Naive thymus-derived CD4-positive, alpha-beta T cell (primary cell): ENCODE results near the gene TBC1D3B. TPM values are rescaled to one million over a fixed set of nuclear protein-coding genes. Genes with fewer than 3 reads are reported as not detected.

Experiments
- ATAC-seq: fragments of 150-1000 bp; cut with Tn5 transposase; 2 replicates; pipeline ENCODE4 v1.10.0; 2021; ENCODE audit warnings: mild to moderate bottlenecking, moderate library complexity
- CTCF ChIA-PET: fragments of 350-600 bp; sonication (Branson Sonifier 250); formaldehyde crosslinking; loops from one replicate; lab custom pipeline; 2021; ENCODE audit warnings: antibody characterized with exemption; lab: Charles Lee
- POLR2A ChIA-PET: fragments of 350-600 bp; sonication (Branson Sonifier 250); formaldehyde crosslinking; loops from one replicate; lab custom pipeline; 2021; ENCODE audit warnings: antibody characterized with exemption, inconsistent platforms; lab: Charles Lee
- DNase-seq, 9 donors: peaks; one replicate each; pipeline versions ENCODE4 v3.0.0 to v3.0.0-alpha.2; 2020 to 2022; ENCODE audit warnings: mixed read lengths in 1 of 9
- H3K27ac ChIP-seq: one replicate; pipeline ENCODE4 v1.7.0; 2013; ENCODE audit warnings: mild to moderate bottlenecking, low read depth, low read length, moderate library complexity
- H3K27me3 ChIP-seq, 2 donors: one replicate each; pipeline ENCODE4 v1.7.0; 2013; ENCODE audit warnings: low read length in 2 of 2, mild to moderate bottlenecking in 2 of 2, moderate library complexity in 2 of 2; ENCODE audit not compliant: control insufficient read depth in 2 of 2, insufficient read depth in 2 of 2
- H3K36me3 ChIP-seq, 3 experiments: 1 replicate in 2 of 3; 2 replicates in 1 of 3; pipeline ENCODE4 v1.7.0; 2013; ENCODE audit warnings: low read length in 3 of 3, mild to moderate bottlenecking in 3 of 3, moderate library complexity in 1 of 3; ENCODE audit not compliant: insufficient read depth in 3 of 3, control insufficient read depth in 2 of 3
- H3K4me1 ChIP-seq, 2 donors: one replicate each; pipeline ENCODE4 v1.7.0; 2013; ENCODE audit warnings: low read length in 2 of 2, mild to moderate bottlenecking in 2 of 2, moderate library complexity in 1 of 2; ENCODE audit not compliant: control insufficient read depth in 2 of 2, insufficient read depth in 2 of 2
- H3K4me3 ChIP-seq: 2 replicates; pipeline ENCODE4 v1.7.0; 2013; ENCODE audit warnings: mild to moderate bottlenecking, low read length
- H3K9me3 ChIP-seq, 3 experiments: 1 replicate in 2 of 3; 2 replicates in 1 of 3; pipeline ENCODE4 v1.7.0; 2013; ENCODE audit warnings: low read length in 3 of 3; ENCODE audit not compliant: control insufficient read depth in 2 of 3
- H3K27ac Mint-ChIP-seq, 9 donors: one replicate each; pipeline ENCODE4 v1.8.0; 2020 to 2022; ENCODE audit warnings: mixed read lengths in 9 of 9, mild to moderate bottlenecking in 8 of 9, moderate library complexity in 5 of 9, inconsistent platforms in 2 of 9
- H3K27me3 Mint-ChIP-seq, 5 donors: one replicate each; pipeline ENCODE4 v1.8.0; 2021 to 2022; ENCODE audit warnings: mixed read lengths in 5 of 5, mild to moderate bottlenecking in 1 of 5
- H3K36me3 Mint-ChIP-seq, 5 donors: one replicate each; pipeline ENCODE4 v1.8.0; 2020 to 2022; ENCODE audit warnings: mixed read lengths in 5 of 5, mild to moderate bottlenecking in 3 of 5, inconsistent platforms in 1 of 5
- H3K4me1 Mint-ChIP-seq, 7 donors: one replicate each; pipeline ENCODE4 v1.8.0; 2020 to 2022; ENCODE audit warnings: mixed read lengths in 7 of 7, mild to moderate bottlenecking in 3 of 7, inconsistent platforms in 1 of 7
- H3K4me3 Mint-ChIP-seq, 10 donors: one replicate each; pipeline ENCODE4 v1.8.0; 2020 to 2022; ENCODE audit warnings: mild to moderate bottlenecking in 10 of 10, mixed read lengths in 10 of 10, moderate library complexity in 6 of 10, inconsistent platforms in 2 of 10
- H3K9me3 Mint-ChIP-seq, 11 donors: one replicate each; pipeline ENCODE4 v1.8.0; 2020 to 2022; ENCODE audit warnings: mixed read lengths in 11 of 11, mild to moderate bottlenecking in 4 of 11, inconsistent platforms in 1 of 11, moderate library complexity in 1 of 11
- intact Hi-C, 2 donors: fragments of 100-400 bp; cut with micrococcal nuclease; formaldehyde crosslinking; loops; one replicate each; pipeline ENCODE4 v1.15.1; 2023
- polyA plus RNA-seq, 2 donors: library from polyadenylated mRNA; unstranded; fragments of 300-500 nt; fragmentation: Illumina TruSeq; gene quantifications; one replicate each; pipeline ENCODE4 v1.2.3, GENCODE V29; 2021
- total RNA-seq, 6 experiments: library from RNA in 5 of 6; stranded (reverse) in 5 of 6; gene quantifications; 1 replicate in 5 of 6; 2 replicates in 1 of 6; pipeline ENCODE4 v1.2.3 and lab custom pipeline; 2021 to 2026

TBC1D3B gene
- total and polyA plus RNA-seq, 7 experiments from 2014 or later = 4.0 to 13.3 (median 9.7) TPM; not detected in 2

GRCh38 chr17:36149296-36149820 is 27.1 kb downstream of the TBC1D3B start:
- Mint-ChIP-seq H3K4me3 (peak overlapping the region in 1 of 10 donors; percentile 69), H3K4me1 (peaks cover 0 to 10% (median 5%) of the 10 kb centered on the region in 7 donors), H3K27me3 (peaks cover 11 to 55% (median 28%) of the 10 kb centered on the region in 5 donors), H3K27ac (no peak overlapping the region), H3K9me3 (no peaks in the 10 kb centered on the region), H3K36me3 (no peaks in the 10 kb centered on the region)
- intact Hi-C loops = loop anchor here (1.0 kb wide), 2 partner anchors 180 to 300 kb away; no protein-coding TSS in a partner anchor
- DNase-seq = no peak
- POLR2A ChIA-PET = no interaction called here
- no peaks in the 10 kb centered on the region for H3K27me3 ChIP-seq
- no peaks in the 10 kb centered on the region for H3K36me3 ChIP-seq
- CTCF ChIA-PET = interaction anchor here (1.0 to 1.7 kb wide), 5 partner anchors 26 to 200 kb away, joined by 3 to 6 read pairs (median 4); no protein-coding TSS in a partner anchor
- no peak overlapping the region for H3K4me3 ChIP-seq
- no peaks in the 10 kb centered on the region for H3K9me3 ChIP-seq
- ATAC-seq = peak; percentile 54
- no peak overlapping the region for H3K27ac ChIP-seq
- no peaks in the 10 kb centered on the region for H3K4me1 ChIP-seq

- H3K27ac Mint-ChIP-seq = no peak overlapping the region
- H3K4me1 ChIP-seq = no peaks in the 10 kb centered on the region
- intact Hi-C loops = loop anchor here (1.0 kb wide), 2 partner anchors 179 to 299 kb away; no protein-coding TSS in a partner anchor
- peaks cover 11 to 51% (median 24%) of the 10 kb centered on the region in 5 donors for H3K27me3 Mint-ChIP-seq
- no peaks in the 10 kb centered on the region for H3K36me3 Mint-ChIP-seq
- ATAC-seq (peak; percentile 93), DNase-seq (peak; percentile 19 to 65 (median 41))
- no peaks in the 10 kb centered on the region for H3K27me3 ChIP-seq
- no peak overlapping the region for H3K4me3 ChIP-seq
- H3K9me3 Mint-ChIP-seq = no peaks in the 10 kb centered on the region
- CTCF ChIA-PET = interaction anchor here (0.8 to 1.7 kb wide), 7 partner anchors 13 to 199 kb away, joined by 3 to 6 read pairs (median 4); no protein-coding TSS in a partner anchor
- POLR2A ChIA-PET = interaction anchor here (0.6 kb wide), 1 partner anchor 603 kb away, joined by 3 read pairs; no protein-coding TSS in a partner anchor
- H3K4me1 Mint-ChIP-seq = peaks cover 0 to 10% (median 6%) of the 10 kb centered on the region in 7 donors
- H3K4me3 Mint-ChIP-seq = peak overlapping the region in 2 of 10 donors; percentile 25 to 69
- no peaks in the 10 kb centered on the region for H3K9me3 ChIP-seq
- H3K27ac ChIP-seq = no peak overlapping the region
- no peaks in the 10 kb centered on the region for H3K36me3 ChIP-seq
Measured at GRCh38 chr17:36148559-36149295, 27.7 kb downstream of the TBC1D3B start.

- Mint-ChIP-seq H3K4me3 (peak overlapping the region in 1 of 10 donors; percentile 60), H3K4me1 (peaks cover 0 to 10% (median 6%) of the 10 kb centered on the region in 7 donors), H3K36me3 (no peaks in the 10 kb centered on the region), H3K27ac (no peak overlapping the region), H3K9me3 (no peaks in the 10 kb centered on the region), H3K27me3 (peaks cover 11 to 43% (median 16%) of the 10 kb centered on the region in 5 donors)
- intact Hi-C loops = no loop called here
- H3K27ac ChIP-seq = no peak overlapping the region
- DNase-seq (no peak), ATAC-seq (no peak)
- ChIA-PET CTCF (interaction anchor here (1.2 kb wide), 1 partner anchor 15 kb away, joined by 6 read pairs; no protein-coding TSS in a partner anchor), POLR2A (no interaction called here)
- no peaks in the 10 kb centered on the region for H3K9me3 ChIP-seq
- no peaks in the 10 kb centered on the region for H3K4me1 ChIP-seq
- H3K27me3 ChIP-seq = no peaks in the 10 kb centered on the region
- no peak overlapping the region for H3K4me3 ChIP-seq
- no peaks in the 10 kb centered on the region for H3K36me3 ChIP-seq
Measured at GRCh38 chr17:36147601-36148000, 28.8 kb downstream of the TBC1D3B start.

GRCh38 chr17:36144981-36145729 is 31.3 kb downstream of the TBC1D3B start:
- Histone ChIP-seq H3K27ac (no peak overlapping the region), H3K4me3 (no peak overlapping the region), H3K27me3 (no peaks in the 10 kb centered on the region), H3K4me1 (no peaks in the 10 kb centered on the region), H3K36me3 (no peaks in the 10 kb centered on the region), H3K9me3 (no peaks in the 10 kb centered on the region)
- ATAC-seq (no peak), DNase-seq (no peak)
- POLR2A ChIA-PET = no interaction called here
- Mint-ChIP-seq H3K4me1 (peaks cover 0 to 10% (median 6%) of the 10 kb centered on the region in 7 donors), H3K27me3 (peaks cover 7 to 28% (median 11%) of the 10 kb centered on the region in 5 donors), H3K9me3 (no peaks in the 10 kb centered on the region), H3K27ac (no peak overlapping the region), H3K4me3 (no peak overlapping the region), H3K36me3 (no peaks in the 10 kb centered on the region)
- CTCF ChIA-PET = no interaction called here
- intact Hi-C loops = no loop called here

GRCh38 chr17:36144014-36144413 is 32.4 kb downstream of the TBC1D3B start:
- H3K4me3 ChIP-seq = no peak overlapping the region
- Mint-ChIP-seq H3K27ac (no peak overlapping the region), H3K4me3 (no peak overlapping the region), H3K9me3 (no peaks in the 10 kb centered on the region), H3K4me1 (peaks cover 0 to 6% (median 2%) of the 10 kb centered on the region in 7 donors), H3K27me3 (peaks cover 3 to 19% (median 4%) of the 10 kb centered on the region in 5 donors), H3K36me3 (no peaks in the 10 kb centered on the region)
- no peaks in the 10 kb centered on the region for H3K27me3 ChIP-seq
- H3K27ac ChIP-seq = no peak overlapping the region
- no peaks in the 10 kb centered on the region for H3K9me3 ChIP-seq
- no peak for ATAC-seq
- no peak for DNase-seq
- H3K4me1 ChIP-seq = no peaks in the 10 kb centered on the region
- ChIA-PET POLR2A (no interaction called here), CTCF (interaction anchor here (1.3 kb wide), 1 partner anchor 16 kb away, joined by 3 read pairs; no protein-coding TSS in a partner anchor)
- intact Hi-C loops = no loop called here
- H3K36me3 ChIP-seq = no peaks in the 10 kb centered on the region

GRCh38 chr17:36142806-36143205 is 33.6 kb downstream of the TBC1D3B start:
- Mint-ChIP-seq H3K4me3 (no peak overlapping the region), H3K9me3 (peaks cover 0 to 2% (median 0%) of the 10 kb centered on the region in 11 donors), H3K36me3 (no peaks in the 10 kb centered on the region), H3K27ac (no peak overlapping the region), H3K4me1 (peaks cover 0 to 5% (median 0%) of the 10 kb centered on the region in 7 donors), H3K27me3 (peaks cover 0 to 13% (median 0%) of the 10 kb centered on the region in 5 donors)
- Histone ChIP-seq H3K36me3 (no peaks in the 10 kb centered on the region), H3K27me3 (no peaks in the 10 kb centered on the region), H3K4me3 (no peak overlapping the region), H3K27ac (no peak overlapping the region), H3K4me1 (no peaks in the 10 kb centered on the region), H3K9me3 (no peaks in the 10 kb centered on the region)
- CTCF ChIA-PET = interaction anchor here (1.3 kb wide), 1 partner anchor 15 kb away, joined by 3 read pairs; no protein-coding TSS in a partner anchor
- ATAC-seq (no peak), DNase-seq (no peak)
- POLR2A ChIA-PET = no interaction called here
- intact Hi-C loops = no loop called here
